Right ventricle myocardium superior (tissue), 1 donor: ENCODE measurements around the gene GAL3ST2. TPM values are rescaled to one million over a fixed set of nuclear protein-coding genes. Genes with fewer than 3 reads are reported as not detected.

Source experiments
- ATAC-seq: fragments of 200-7000 bp; cut with Tn5 transposase; one replicate; pipeline ENCODE4 v1.9.1; 2020; ENCODE audit warnings: mild to moderate bottlenecking; ENCODE audit not compliant: poor library complexity
- DNase-seq: peaks from one replicate; pipeline ENCODE4 v3.0.0-alpha.2; 2020
- intact Hi-C: fragments of 100-400 bp; cut with DNase I; formaldehyde crosslinking; loops from one replicate; pipeline ENCODE4 v1.11.2; 2022
- total RNA-seq: library from RNA; stranded (reverse); fragmentation: NEBNext Ultra II Directional; extraction: Animal tissue kit (Norgen Biotek cat#: 25700); gene quantifications from one replicate; pipeline ENCODE4 v1.2.1, GENCODE V29; 2021
- donor health status: DM: no; HTN: yes; CAD: no; lungs with severe emphysema.

GAL3ST2 gene
- total RNA-seq, 1 donor from 2014 or later = not detected

DNA sequence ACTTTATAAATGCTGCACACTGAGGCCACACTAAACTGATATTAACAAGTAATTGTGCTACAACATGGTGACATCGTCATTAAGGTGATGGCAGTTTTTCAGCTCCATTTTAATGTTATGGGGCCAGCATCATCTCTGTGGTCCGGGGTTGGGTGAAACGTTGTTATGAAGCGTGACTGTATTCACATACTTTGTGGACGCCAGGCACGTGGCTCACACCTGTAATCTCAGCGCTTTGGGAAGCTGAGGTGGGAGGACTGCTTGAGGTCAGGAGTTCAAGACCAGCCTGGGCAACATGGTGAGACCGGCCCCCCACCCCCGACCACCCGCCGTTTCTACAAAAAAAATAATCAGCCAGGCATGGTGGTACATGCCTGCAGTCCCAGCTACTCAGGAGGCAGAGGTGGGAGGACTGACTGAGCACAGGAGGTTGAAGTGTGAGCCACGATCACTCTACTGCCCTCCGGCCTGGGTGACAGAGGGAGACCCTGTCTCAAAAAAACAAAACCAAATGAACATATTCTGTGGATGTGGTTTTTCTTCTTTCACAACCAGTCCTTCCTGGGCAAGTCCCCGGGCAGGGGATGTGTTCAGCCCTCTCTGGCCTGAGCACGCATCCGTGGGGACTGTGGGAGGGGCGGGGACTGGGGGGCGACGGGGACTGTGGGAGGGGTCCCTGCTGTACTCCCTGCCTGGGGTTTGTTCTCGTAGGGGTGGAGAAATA lies 12.9 kb upstream of the GAL3ST2 start:
- no peak for ATAC-seq
- DNase-seq = no peak
- intact Hi-C loops = no loop called here

DNA sequence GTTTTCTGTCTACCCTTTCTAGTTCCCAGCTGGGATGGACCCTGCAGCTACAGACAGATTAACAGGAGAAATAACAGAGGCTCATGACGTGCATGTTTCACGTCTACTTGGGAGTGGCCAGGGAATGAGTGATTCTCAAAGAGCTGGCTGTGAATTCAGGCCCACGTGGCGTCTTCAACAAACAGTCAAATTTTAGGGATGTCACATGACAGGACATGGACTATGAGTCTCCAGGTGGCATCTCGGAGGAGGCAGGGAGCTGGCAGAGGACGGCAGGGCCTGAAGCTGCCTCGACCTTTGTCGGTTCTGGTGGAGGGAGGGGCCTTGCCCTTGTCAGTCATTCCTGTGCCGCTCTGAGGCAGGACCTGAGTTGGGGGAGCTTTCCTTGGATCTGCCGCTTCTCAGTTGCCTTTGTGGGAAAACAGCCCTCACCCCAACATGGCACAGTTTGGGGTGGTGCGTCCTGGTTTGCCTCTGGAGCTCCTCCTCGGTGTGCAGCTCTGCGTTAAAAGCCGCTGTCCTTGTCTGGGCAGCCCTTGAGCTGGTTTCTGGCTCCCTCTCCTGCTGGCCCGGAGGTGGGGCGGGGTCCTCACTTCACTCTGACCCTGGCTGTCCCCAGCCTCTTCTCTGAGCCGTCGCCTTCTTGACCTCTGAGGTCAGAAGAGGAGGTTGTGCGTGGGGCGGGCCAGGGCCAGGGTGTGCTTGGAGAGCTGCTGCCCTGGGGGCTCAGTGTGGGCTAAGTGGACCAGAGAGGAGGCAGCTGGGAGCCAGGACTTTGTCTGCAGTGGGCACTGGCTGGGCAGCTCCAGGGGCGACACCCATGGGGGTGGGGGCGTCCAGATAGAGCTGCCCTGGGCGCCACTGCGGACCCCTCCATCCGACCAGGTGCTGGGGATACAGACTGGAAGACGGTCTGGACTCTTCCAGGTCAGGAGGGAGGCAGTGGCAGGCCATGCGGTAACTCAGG lies 12.1 kb upstream of the GAL3ST2 start:
- DNase-seq = no peak
- no peak for ATAC-seq
- intact Hi-C loops = no loop called here

DNA sequence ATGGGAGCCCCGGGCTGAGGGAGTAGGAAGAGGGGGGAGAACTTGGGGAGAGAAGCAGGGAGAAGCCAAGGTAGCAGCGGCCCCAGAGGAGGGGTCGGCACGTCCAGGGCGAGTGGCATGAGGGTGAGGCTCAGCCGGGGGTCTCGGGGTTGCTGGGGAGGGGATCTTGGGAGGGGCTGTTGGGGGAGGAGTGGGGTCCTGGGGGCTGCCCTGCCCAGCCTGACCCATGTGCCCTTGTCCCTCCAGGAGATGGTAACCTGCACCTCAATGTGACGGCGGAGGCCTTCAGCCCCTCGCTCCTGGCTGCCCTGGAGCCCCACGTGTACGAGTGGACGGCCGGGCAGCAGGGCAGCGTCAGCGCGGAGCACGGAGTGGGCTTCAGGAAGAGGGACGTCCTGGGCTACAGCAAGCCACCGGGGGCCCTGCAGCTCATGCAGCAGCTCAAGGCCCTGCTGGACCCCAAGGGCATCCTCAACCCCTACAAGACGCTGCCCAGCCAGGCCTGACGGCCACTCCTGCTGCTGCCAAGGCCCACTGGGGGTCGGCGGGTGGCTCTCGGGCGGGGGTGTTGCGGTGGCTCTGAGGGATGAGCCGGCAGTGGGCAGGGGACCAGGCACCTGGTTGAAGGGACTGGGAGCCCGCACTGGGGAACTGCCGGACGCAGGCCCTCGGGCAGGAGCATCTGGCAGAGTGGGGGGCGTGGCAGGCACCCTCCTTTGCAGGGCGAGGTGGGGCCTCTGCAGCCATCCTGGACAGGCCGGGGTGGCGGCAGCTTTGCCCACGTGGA lies 9.0 kb upstream of the GAL3ST2 start:
- no peak for ATAC-seq
- intact Hi-C loops = no loop called here
- DNase-seq = no peak

DNA sequence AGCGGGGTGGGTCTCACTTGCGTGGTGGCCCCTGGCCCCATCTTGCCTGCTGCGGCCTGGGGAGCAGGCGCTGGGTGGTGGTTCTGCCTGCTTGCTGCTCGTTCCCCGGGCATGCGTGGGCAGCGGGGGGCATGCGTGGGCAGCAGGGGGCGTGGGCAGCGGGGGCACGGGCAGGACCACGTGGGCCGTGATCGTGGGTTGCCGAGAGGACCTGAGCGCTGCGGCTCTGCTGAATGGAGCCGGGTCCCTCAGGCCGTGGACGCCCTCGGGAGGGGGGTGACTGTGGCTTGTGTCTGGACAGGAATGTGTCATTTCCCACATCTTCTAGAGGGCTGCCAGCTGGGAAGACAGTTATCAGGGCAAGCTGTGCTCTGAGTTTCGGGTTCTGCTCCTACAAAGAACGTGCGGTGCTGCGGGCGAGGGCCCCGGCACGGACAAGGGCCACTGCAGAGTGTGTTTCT lies 8.3 kb upstream of the GAL3ST2 start:
- DNase-seq = no peak
- ATAC-seq = no peak

GRCh38 chr2:241768850-241769249 lies 7.8 kb upstream of the GAL3ST2 start:
- ATAC-seq = no peak
- DNase-seq = no peak
- intact Hi-C loops = no loop called here

More for the DNA sequence above, 8.3 kb upstream of the GAL3ST2 start:
- intact Hi-C loops = no loop called here

DNA sequence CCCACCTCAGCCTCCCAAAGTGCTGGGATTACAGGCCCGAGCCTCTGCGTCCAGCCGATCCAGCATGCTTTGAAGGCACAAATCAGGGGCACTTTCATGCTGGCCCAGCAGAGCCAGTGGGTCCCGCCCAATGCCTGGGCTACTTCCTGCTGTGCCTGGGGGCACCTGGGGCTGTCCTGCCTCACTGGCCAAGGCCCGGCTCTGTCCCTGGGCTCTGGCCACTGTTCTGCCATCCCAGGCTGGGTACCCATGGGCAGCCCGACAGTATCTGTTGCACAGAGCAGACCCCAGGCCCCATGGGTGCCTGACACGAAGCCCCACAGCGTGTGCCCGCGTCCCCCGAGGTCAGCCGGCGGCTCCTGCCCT lies 6.8 kb upstream of the GAL3ST2 start:
- DNase-seq (no peak), ATAC-seq (no peak)
- intact Hi-C loops = no loop called here

- no peak for DNase-seq
- intact Hi-C loops = no loop called here
- ATAC-seq = no peak
Observed at GRCh38 chr2:241770185-241770935, 6.3 kb upstream of the GAL3ST2 start.

GRCh38 chr2:241770936-241771285 lies 5.7 kb upstream of the GAL3ST2 start:
- intact Hi-C loops = no loop called here
- DNase-seq (no peak), ATAC-seq (no peak)

GRCh38 chr2:241771286-241772062 lies 5.1 kb upstream of the GAL3ST2 start:
- intact Hi-C loops = no loop called here
- ATAC-seq (peak; percentile 46), DNase-seq (peak; percentile 59)

DNA sequence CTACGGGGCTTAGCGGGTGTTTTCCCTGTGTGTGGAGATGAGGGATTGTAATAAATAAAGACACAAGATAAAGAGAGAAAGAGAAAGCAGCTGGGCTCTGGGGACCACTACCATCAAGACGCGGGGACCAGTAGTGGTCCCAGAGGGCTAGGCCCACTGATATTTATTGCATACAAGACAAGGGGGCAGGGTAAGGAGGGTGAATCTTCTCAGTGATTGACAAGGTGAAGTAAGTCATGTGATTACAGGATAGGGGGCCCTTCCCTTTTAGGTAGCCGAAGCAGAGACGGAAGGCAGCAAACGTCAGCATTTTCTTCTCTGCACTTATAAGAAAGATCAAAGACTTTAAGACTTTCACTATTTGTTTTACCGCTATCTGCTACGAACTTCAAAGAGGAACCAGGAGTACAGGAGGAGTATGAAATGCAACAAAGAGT lies 4.5 kb upstream of the GAL3ST2 start:
- no peak for ATAC-seq
- DNase-seq = no peak
- intact Hi-C loops = no loop called here

- ATAC-seq = no peak
- intact Hi-C loops = no loop called here
- DNase-seq = no peak
Observed at GRCh38 chr2:241773511-241774418, 2.9 kb upstream of the GAL3ST2 start.

GRCh38 chr2:241774419-241775222 lies 2.0 kb upstream of the GAL3ST2 start:
- intact Hi-C loops = no loop called here
- DNase-seq (no peak), ATAC-seq (no peak)

- no peak for DNase-seq
- no peak for ATAC-seq
- intact Hi-C loops = no loop called here
Observed at GRCh38 chr2:241775223-241776177, 1.1 kb upstream of the GAL3ST2 start.

DNA sequence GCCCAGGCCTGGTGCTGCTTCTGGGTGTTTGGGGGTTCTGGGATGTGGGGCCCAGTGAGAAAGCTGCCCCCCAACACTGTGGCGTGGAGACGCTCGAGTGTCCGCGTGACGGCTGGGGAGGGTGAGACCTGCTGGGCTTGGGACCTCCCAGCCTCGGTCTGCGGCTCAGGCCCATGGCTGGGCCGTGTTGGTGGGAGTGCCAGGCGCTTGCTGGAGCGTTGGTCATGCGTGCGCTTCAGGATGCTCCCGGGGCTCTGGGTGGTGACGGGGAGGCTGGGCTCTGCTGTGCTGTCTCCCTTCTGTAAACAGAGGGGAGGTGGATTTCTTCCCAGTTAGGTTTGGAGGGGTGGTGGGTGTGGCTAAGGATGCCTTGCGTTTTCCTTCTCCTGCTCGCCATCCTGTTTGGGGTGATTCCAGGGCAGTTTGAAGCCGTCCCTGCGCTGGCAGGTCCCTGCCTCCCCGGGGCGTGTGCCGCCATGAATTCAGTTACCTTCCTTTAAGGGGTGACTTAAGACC lies 606 bp downstream of the GAL3ST2 start:
- ATAC-seq = no peak
- intact Hi-C loops = no loop called here

More for the DNA sequence above, 606 bp downstream of the GAL3ST2 start:
- no peak for DNase-seq
